HepG2 (cell line): ENCODE results near the gene TRIM43. TPM values are rescaled to one million over a fixed set of nuclear protein-coding genes. Genes with fewer than 3 reads are reported as not detected.

Experiments used
- ATAC-seq: fragments of 200-7000 bp; cut with Tn5 transposase; 3 replicates; pipeline ENCODE4 v1.9.1; 2020; ENCODE audit warnings: mild to moderate bottlenecking, moderate library complexity
- BruUV-seq: library from RNA; stranded (reverse); fragments of 400-500 nt; replicated peaks from 2 replicates; lab custom pipeline; 2021; lab: Mats Ljungman, UMichigan
- CTCF ChIA-PET: fragments of 300-600 bp; formaldehyde crosslinking; extraction: SDS; loops from one replicate; lab custom pipeline; 2021; ENCODE audit warnings: low total read pairs, inconsistent platforms, low intra/inter-chr PET ratio; lab: Yijun Ruan, JAX
- POLR2A ChIA-PET: fragments of 350-600 bp; sonication (Branson Sonifier 250); formaldehyde crosslinking; loops from one replicate; lab custom pipeline; 2020; ENCODE audit warnings: antibody characterized with exemption, inconsistent platforms; lab: Yijun Ruan, JAX
- DNase-seq: peaks from one replicate; pipeline ENCODE4 v3.0.0-alpha.2; 2015; ENCODE audit warnings: low spot score
- FAIRE-seq: peaks from 3 replicates; lab custom pipeline; 2011; peaks lifted over from hg19 to GRCh38; lab: Jason Lieb, UNC
- H2AFZ ChIP-seq: one replicate; pipeline ENCODE4 v1.6.1; 2011; ENCODE audit warnings: low read length, inconsistent platforms
- H3K27ac ChIP-seq: fragments of 300-600 bp; 3 replicates; pipeline ENCODE4 v1.8.0; 2011; ENCODE audit warnings: mixed run types, mild to moderate bottlenecking, mixed read lengths, low read length, inconsistent platforms; ENCODE audit not compliant: insufficient read depth; ENCODE audit errors: extremely low read length
- H3K27me3 ChIP-seq, 2 experiments: fragments of 200-600 bp in 1 of 2; 2 replicates in 1 of 2; 3 replicates in 1 of 2; pipeline versions ENCODE4 v1.6.0 to v1.8.0; 2011; ENCODE audit warnings: low read length in 2 of 2, mild to moderate bottlenecking in 2 of 2, moderate library complexity in 2 of 2, inconsistent platforms in 1 of 2; ENCODE audit not compliant: insufficient read depth in 2 of 2, control insufficient read depth in 1 of 2
- H3K36me3 ChIP-seq, 2 experiments: fragments of 200-600 bp in 1 of 2; replicated peaks in 1 of 2; 2 replicates in 1 of 2; 3 replicates in 1 of 2; pipeline versions ENCODE4 v1.5.1 to v1.8.0; 2011; ENCODE audit warnings: low read length in 2 of 2, inconsistent platforms in 1 of 2; ENCODE audit not compliant: insufficient read depth in 2 of 2, control insufficient read depth in 1 of 2
- H3K4me1 ChIP-seq: 2 replicates; pipeline ENCODE4 v1.5.1; 2012; ENCODE audit warnings: low read length, inconsistent platforms; ENCODE audit not compliant: insufficient read depth
- H3K4me2 ChIP-seq: 2 replicates; pipeline ENCODE4 v1.6.0; 2011; ENCODE audit warnings: low read depth, low read length, inconsistent platforms
- H3K4me3 ChIP-seq, 3 experiments: fragments of 200-600 bp in 1 of 3; sonication (generic), shearing (Covaris generic) in 1 of 3; replicated peaks in 1 of 3; 2 replicates each; pipeline ENCODE4 v1.5.1; 2011 to 2016; ENCODE audit warnings: low read length in 3 of 3, inconsistent platforms in 2 of 3, low read depth in 2 of 3, mild to moderate bottlenecking in 2 of 3, control low read depth in 1 of 3, mixed read lengths in 1 of 3; ENCODE audit not compliant: insufficient read depth in 1 of 3
- H3K79me2 ChIP-seq: one replicate; pipeline ENCODE4 v1.6.1; 2011; ENCODE audit warnings: low read length, inconsistent platforms; ENCODE audit not compliant: insufficient read depth
- H3K9ac ChIP-seq: 2 replicates; pipeline ENCODE4 v1.6.0; 2011; ENCODE audit warnings: mild to moderate bottlenecking, low read depth, low read length, inconsistent platforms; ENCODE audit not compliant: insufficient read depth
- H3K9me3 ChIP-seq: 2 replicates; pipeline ENCODE4 v1.5.1; 2012; ENCODE audit warnings: mild to moderate bottlenecking, low read length
- H4K20me1 ChIP-seq: 2 replicates; pipeline ENCODE4 v1.6.0; 2011; ENCODE audit warnings: inconsistent platforms, mild to moderate bottlenecking, low read length, moderate library complexity; ENCODE audit not compliant: insufficient read depth
- DRAP1 ChIP-seq: IDR thresholded peaks from 2 replicates; pipeline ENCODE4 v1.6.1; 2016; ENCODE audit warnings: missing genetic modification reagents, missing compliant biosample characterization
- GABPB1 ChIP-seq: IDR thresholded peaks from 2 replicates; pipeline ENCODE4 v1.6.1; 2016; ENCODE audit warnings: mild to moderate bottlenecking, missing genetic modification reagents, moderate library complexity, missing compliant biosample characterization
- HNF1A ChIP-seq, 2 experiments: sonication (generic) in 1 of 2; formaldehyde crosslinking in 1 of 2; IDR thresholded peaks; 2 replicates each; pipeline versions ENCODE4 v1.4.0 to v1.6.1; 2016 to 2020; ENCODE audit warnings: borderline replicate concordance in 1 of 2, low read depth in 1 of 2, mild to moderate bottlenecking in 1 of 2, missing genetic modification reagents in 1 of 2
- PCBP1 ChIP-seq: fragments of 200-400 bp; formaldehyde crosslinking; IDR thresholded peaks from 2 replicates; pipeline ENCODE4 v1.6.1; 2017; ENCODE audit warnings: mild to moderate bottlenecking, low read depth, low read length, borderline replicate concordance
- PTBP1 ChIP-seq: fragments of 200-400 bp; formaldehyde crosslinking; IDR thresholded peaks from 2 replicates; pipeline ENCODE4 v1.6.1; 2018; ENCODE audit warnings: low read length, low read depth; ENCODE audit not compliant: poor library complexity, severe bottlenecking
- ZNF275 ChIP-seq: sonication (generic); formaldehyde crosslinking; IDR thresholded peaks from 2 replicates; pipeline ENCODE4 v1.8.0; 2022; ENCODE audit warnings: missing genetic modification reagents, mild to moderate bottlenecking, inconsistent platforms, borderline replicate concordance
- ZNF468 ChIP-seq: sonication (generic); formaldehyde crosslinking; IDR thresholded peaks from 2 replicates; pipeline ENCODE4 v1.8.0; 2022; ENCODE audit warnings: mild to moderate bottlenecking, moderate library complexity, missing genetic modification reagents
- ZNF580 ChIP-seq: IDR thresholded peaks from 2 replicates; pipeline ENCODE4 v1.6.1; 2016; ENCODE audit warnings: low read depth, borderline replicate concordance
- ZNF687 ChIP-seq: sonication (generic); formaldehyde crosslinking; IDR thresholded peaks from 2 replicates; pipeline ENCODE4 v1.5.1; 2020; ENCODE audit warnings: mild to moderate bottlenecking, missing genetic modification reagents, moderate library complexity
- ZNF703 ChIP-seq: sonication (generic); formaldehyde crosslinking; IDR thresholded peaks from 2 replicates; pipeline ENCODE4 v1.5.1; 2020; ENCODE audit warnings: missing genetic modification reagents, mild to moderate bottlenecking, moderate library complexity, borderline replicate concordance
- ZNF713 ChIP-seq: sonication (generic); formaldehyde crosslinking; IDR thresholded peaks from 2 replicates; pipeline ENCODE4 v1.4.0; 2020; ENCODE audit warnings: mild to moderate bottlenecking, missing genetic modification reagents
- ZSCAN29 ChIP-seq: sonication (generic); formaldehyde crosslinking; conservative IDR thresholded peaks from 2 replicates; pipeline ENCODE4 v1.4.0; 2020; ENCODE audit warnings: mild to moderate bottlenecking, missing genetic modification reagents
- WGBS: methylation state at CpG from one replicate; pipeline ENCODE4 v1.1.6; 2017; ENCODE audit warnings: low lambda C conversion rate; 5-methylcytosine and 5-hydroxymethylcytosine counted together
- in situ Hi-C: cut with HindIII; loops from 2 replicates; pipeline ENCODE4 v1.10.0; 2017; ENCODE audit warnings: low pct_unique_long_range_greater_than_20kb; ENCODE audit not compliant: extremely low pct_ligation_motif_present
- intact Hi-C: fragments of 100-400 bp; cut with micrococcal nuclease; formaldehyde crosslinking; loops from one replicate; pipeline ENCODE4 v1.10.0; 2022; ENCODE audit not compliant: unreplicated experiment
- polyA plus RNA-seq, 8 experiments: library from polyadenylated mRNA; depleted of rRNA in 3 of 8; stranded (reverse) in 7 of 8; unstranded in 1 of 8; fragments of >200 nt; fragmentation: Illumina TruSeq in 4 of 8; extraction: Trizol in 4 of 8; gene quantifications; 2 replicates each; pipeline versions ENCODE4 v1.2.1 to v1.2.3, GENCODE V29; 2011 to 2016; ENCODE audit warnings: low read depth in 4 of 8, missing spikeins in 1 of 8, mixed read lengths in 1 of 8; ENCODE audit not compliant: insufficient read depth in 1 of 8
- total RNA-seq, 5 experiments: library from RNA; depleted of rRNA; stranded (reverse); fragments of >200 nt; fragmentation: Illumina TruSeq; extraction: Trizol; gene quantifications; 2 replicates each; pipeline ENCODE4 v1.2.3, GENCODE V29; 2016; ENCODE audit warnings: low read depth in 1 of 5

TRIM43 gene
- total and polyA plus RNA-seq, 2 of the 13 experiments (the other 11 are each of a cell fraction or from before 2014, with no cell fraction given): not detected

GRCh38 chr2:95552911-95553310, 38.9 kb upstream of the TRIM43 start (continued):
- TF ChIP-seq ZSCAN29 (CRISPR knock-in tag) (no peak), DRAP1 (no peak)

GRCh38 chr2:95569170-95569569, 22.6 kb upstream of the TRIM43 start:
- Histone ChIP-seq H3K9ac (no peak overlapping the region), H3K4me1 (no peaks in the 10 kb centered on the region), H3K27ac (no peak overlapping the region)
- no peak for TF ChIP-seq ZNF580 (CRISPR knock-in tag)
- no peak for TF ChIP-seq HNF1A (IDR thresholded peaks at IDR 0.05; ENCODE audit: low read depth)
- TF ChIP-seq HNF1A (CRISPR knock-in tag; IDR thresholded peaks at IDR 0.05; ENCODE audit: borderline replicate concordance): no peak
- TF ChIP-seq PCBP1: no peak
- TF ChIP-seq ZNF703 (CRISPR knock-in tag): no peak
- TF ChIP-seq ZNF713 (CRISPR knock-in tag): no peak
- TF ChIP-seq ZNF275 (CRISPR knock-in tag): no peak
- no peak for TF ChIP-seq ZNF468 (CRISPR knock-in tag)
- no peak for TF ChIP-seq PTBP1
- TF ChIP-seq GABPB1 (CRISPR knock-in tag): no peak
- TF ChIP-seq ZNF687 (CRISPR knock-in tag): no peak

More at GRCh38 chr2:95569170-95569569, 22.6 kb upstream of the TRIM43 start:
- no peaks in the 10 kb centered on the region for H4K20me1 ChIP-seq
- CTCF ChIA-PET: no interaction called here
- no peak overlapping the region for H3K4me3 ChIP-seq
- no peaks in the 10 kb centered on the region for H3K9me3 ChIP-seq
- in situ Hi-C loops: no loop called here
- WGBS: 1% methylated on average over 2 of the region's 2 CpGs
- ATAC-seq (no peak), DNase-seq (no peak), FAIRE-seq (no peak)
- no peaks in the 10 kb centered on the region for H3K36me3 ChIP-seq
- POLR2A ChIA-PET: no interaction called here
- H3K4me2 ChIP-seq: no peak overlapping the region
- no peaks in the 10 kb centered on the region for H3K27me3 ChIP-seq
- BruUV-seq: no TSS peak
- no peak overlapping the region for H2AFZ ChIP-seq
- no peaks in the 10 kb centered on the region for H3K79me2 ChIP-seq
- intact Hi-C loops: no loop called here
